Measurements from ENCODE around the gene CNOT10. TPM values are rescaled to one million over a fixed set of nuclear protein-coding genes. Genes with fewer than 3 reads are reported as not detected.
"Not testable (repeated sequence)": the region's sequence is repeated elsewhere in the genome, so short reads cannot be mapped to it uniquely, and the experiment has no call there.

CNOT10 gene
- total RNA-seq, 4 donors from 2014 or later, result 22.9 to 49.2 (median 28.4) TPM

GRCh38 chr3:32733631-32734229 lies 48.7 kb downstream of the CNOT10 start:
- Histone ChIP-seq H3K4me1 (no peaks in the 10 kb centered on the region), H3K27ac (no peak overlapping the region), H3K9me3 (no peaks in the 10 kb centered on the region), H3K36me3 (peaks cover 22% of the 10 kb centered on the region), H3K27me3 (no peaks in the 10 kb centered on the region), H3K4me3 (no peak overlapping the region)
- no peak for DNase-seq (ENCODE audit: low spot score in 2 of 2)
- TF ChIP-seq POLR2A (IDR thresholded peaks at IDR 0.05) (no peak), CTCF (IDR thresholded peaks at IDR 0.05) (peak; percentile 35 to 40)

- no peaks in the 10 kb centered on the region for H3K4me1 ChIP-seq
- H3K27ac ChIP-seq, result no peak overlapping the region
- no peaks in the 10 kb centered on the region for H3K9me3 ChIP-seq
- TF ChIP-seq EP300 (IDR thresholded peaks at IDR 0.05) (no peak), CTCF (IDR thresholded peaks at IDR 0.05) (no peak), POLR2AphosphoS5 (IDR thresholded peaks at IDR 0.05) (no peak), POLR2A (IDR thresholded peaks at IDR 0.05) (no peak)
- 97% methylated on average over 3 of the region's 3 CpGs for WGBS
- peaks cover 23% of the 10 kb centered on the region for H3K36me3 ChIP-seq
- H3K4me3 ChIP-seq, result no peak overlapping the region
- no peaks in the 10 kb centered on the region for H3K27me3 ChIP-seq
- no peak for DNase-seq (ENCODE audit: low spot score in 2 of 2)
These were observed 49.8 kb downstream of the CNOT10 start for GRCh38 chr3:32734756-32735155.

GRCh38 chr3:32743470-32743869 lies 58.5 kb downstream of the CNOT10 start:
- over 99% methylated on average over 6 of the region's 6 CpGs for WGBS
- H3K36me3 ChIP-seq, result peaks cover 44% of the 10 kb centered on the region

GRCh38 chr3:32743934-32744333 lies 58.9 kb downstream of the CNOT10 start:
- Histone ChIP-seq H3K27me3 (no peaks in the 10 kb centered on the region), H3K27ac (no peak overlapping the region), H3K36me3 (peaks cover 47% of the 10 kb centered on the region), H3K9me3 (no peaks in the 10 kb centered on the region), H3K4me1 (no peaks in the 10 kb centered on the region), H3K4me3 (no peak overlapping the region)
- 63% methylated on average over 2 of the region's 2 CpGs for WGBS
- TF ChIP-seq POLR2A (IDR thresholded peaks at IDR 0.05) (no peak), CTCF (IDR thresholded peaks at IDR 0.05) (no peak), POLR2AphosphoS5 (IDR thresholded peaks at IDR 0.05) (no peak), EP300 (IDR thresholded peaks at IDR 0.05) (no peak)
- no peak for DNase-seq (ENCODE audit: low spot score in 2 of 2)

More at GRCh38 chr3:32743470-32743869, 58.5 kb downstream of the CNOT10 start:
- H3K4me3 ChIP-seq; H3K4me1 ChIP-seq; H3K27me3 ChIP-seq; DNase-seq (ENCODE audit: low spot score in 2 of 2); H3K9me3 ChIP-seq; H3K27ac ChIP-seq: not testable (repeated sequence)

- no peak overlapping the region for H3K27ac ChIP-seq
- TF ChIP-seq EP300 (IDR thresholded peaks at IDR 0.05), result no peak
- TF ChIP-seq POLR2A (IDR thresholded peaks at IDR 0.05), result no peak
- TF ChIP-seq CTCF (IDR thresholded peaks at IDR 0.05), result no peak
- no peak overlapping the region for H3K4me3 ChIP-seq
- H3K27me3 ChIP-seq, result no peaks in the 10 kb centered on the region
- peaks cover 12% of the 10 kb centered on the region for H3K36me3 ChIP-seq
- 92% methylated on average over 1 of the region's 1 CpG for WGBS
- H3K9me3 ChIP-seq, result no peaks in the 10 kb centered on the region
- no peak for DNase-seq (ENCODE audit: low spot score in 2 of 2)
- no peaks in the 10 kb centered on the region for H3K4me1 ChIP-seq
These were observed 66.4 kb downstream of the CNOT10 start for GRCh38 chr3:32751377-32751776.

- Histone ChIP-seq H3K27ac (no peak overlapping the region), H3K4me1 (no peaks in the 10 kb centered on the region), H3K27me3 (no peaks in the 10 kb centered on the region), H3K4me3 (no peak overlapping the region), H3K9me3 (no peaks in the 10 kb centered on the region), H3K36me3 (peaks cover 14% of the 10 kb centered on the region)
- WGBS, result 74% methylated on average over 3 of the region's 3 CpGs
- TF ChIP-seq POLR2A (IDR thresholded peaks at IDR 0.05) (no peak), CTCF (IDR thresholded peaks at IDR 0.05) (no peak)
- no peak for DNase-seq (ENCODE audit: low spot score in 2 of 2)
These were observed 70.8 kb downstream of the CNOT10 start for GRCh38 chr3:32755761-32756160.

All from suprapubic skin (tissue), 4 donors.